ENCODE data around the gene MTA3.
"Not testable (repeated sequence)": the region's sequence is repeated elsewhere in the genome, so short reads cannot be mapped to it uniquely, and the experiment has no call there.

Gene MTA3

GRCh38 chr2:42567806-42568400, 529 bp upstream of the MTA3 start:
- no peak for DNase-seq

- no peak for DNase-seq
Measured at GRCh38 chr2:42569116-42569711, 782 bp downstream of the MTA3 start.

- DNase-seq: no peak
Measured at GRCh38 chr2:42569883-42570282, 1.5 kb downstream of the MTA3 start.

- no peak for DNase-seq
Measured at GRCh38 chr2:42572297-42573081, 4.1 kb downstream of the MTA3 start.

- DNase-seq: no peak
Measured at GRCh38 chr2:42573256-42573655, 4.8 kb downstream of the MTA3 start.

GRCh38 chr2:42575458-42576064, 7.1 kb downstream of the MTA3 start:
- no peak for DNase-seq

- DNase-seq: no peak
Measured at GRCh38 chr2:42578621-42579020, 10.2 kb downstream of the MTA3 start.

- no peak for DNase-seq
Measured at GRCh38 chr2:42581257-42581656, 12.8 kb downstream of the MTA3 start.

GRCh38 chr2:42584628-42585027, 16.2 kb downstream of the MTA3 start:
- DNase-seq: not testable (repeated sequence)

GRCh38 chr2:42585779-42586178, 17.3 kb downstream of the MTA3 start:
- no peak for DNase-seq

- no peak for DNase-seq
Measured at GRCh38 chr2:42587526-42588117, 19.2 kb downstream of the MTA3 start.

GRCh38 chr2:42588121-42588520, 19.7 kb downstream of the MTA3 start:
- no peak for DNase-seq

- no peak for DNase-seq
Measured at GRCh38 chr2:42590176-42590575, 21.7 kb downstream of the MTA3 start.

GRCh38 chr2:42593282-42593681, 24.9 kb downstream of the MTA3 start:
- no peak for DNase-seq

- no peak for DNase-seq
Measured at GRCh38 chr2:42598656-42599055, 30.2 kb downstream of the MTA3 start.

GRCh38 chr2:42601076-42601475, 32.6 kb downstream of the MTA3 start:
- no peak for DNase-seq

GRCh38 chr2:42602218-42602875, 33.9 kb downstream of the MTA3 start:
- DNase-seq: no peak

GRCh38 chr2:42602876-42603219, 34.4 kb downstream of the MTA3 start:
- no peak for DNase-seq

- not testable (repeated sequence) for DNase-seq
Measured at GRCh38 chr2:42604341-42604867, 36.0 kb downstream of the MTA3 start.

- not testable (repeated sequence) for DNase-seq
Measured at GRCh38 chr2:42606166-42606565, 37.7 kb downstream of the MTA3 start.

GRCh38 chr2:42607101-42607637, 38.7 kb downstream of the MTA3 start:
- DNase-seq: no peak

- DNase-seq: no peak
Measured at GRCh38 chr2:42613281-42614064, 45.0 kb downstream of the MTA3 start.

Data from stimulated activated naive CD4-positive, alpha-beta T cell treated with Interleukin-2 at 50 U/mL for 16 hours (primary cell).